GM18499 (cell line): ENCODE data around the gene DPH2.

Source experiments
- ATAC-seq: cut with Tn5 transposase; IDR thresholded peaks from one replicate; pipeline ENCODE4 v1.9.1; 2021; ENCODE audit warnings: moderate number of reproducible peaks; ENCODE audit not compliant: insufficient read depth, unreplicated experiment

DPH2 gene

DNA sequence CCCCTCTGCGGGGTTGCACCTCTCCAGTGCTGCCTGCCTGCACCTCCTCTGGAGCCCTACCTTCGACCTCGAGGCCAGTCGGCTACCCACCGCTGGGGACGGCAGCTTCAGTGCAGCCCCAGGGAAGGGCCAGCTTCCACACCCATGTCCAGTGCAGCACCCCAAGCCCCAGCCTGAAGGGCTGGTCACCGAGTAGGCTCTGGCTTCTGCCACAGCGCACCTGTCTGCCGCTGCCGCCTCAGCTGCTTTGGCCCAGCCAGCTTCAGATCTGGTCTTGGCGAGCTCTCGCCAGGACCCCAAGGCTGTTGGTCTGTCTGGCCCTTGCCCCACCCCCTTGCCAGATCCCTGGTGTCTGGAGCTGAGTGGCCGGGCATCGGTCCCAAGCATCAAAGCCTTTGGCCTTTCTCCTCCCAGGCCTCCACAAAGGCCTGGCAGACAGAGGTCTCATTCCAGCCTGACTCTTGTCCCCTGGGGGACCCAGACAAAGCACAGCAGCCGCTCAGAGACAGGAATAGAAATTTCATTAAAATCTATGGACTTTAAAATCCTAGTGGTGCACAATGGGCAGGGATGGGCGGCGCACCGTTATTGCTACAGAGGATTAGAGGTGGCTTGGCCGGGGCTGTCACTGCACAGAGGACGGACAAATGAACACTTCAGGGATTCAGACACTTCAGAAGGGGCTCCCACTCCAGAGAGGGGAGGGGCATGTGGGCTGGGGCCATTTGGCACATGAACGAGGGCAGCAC lies 26.3 kb downstream of the DPH2 start:
- no peak for ATAC-seq

DNA sequence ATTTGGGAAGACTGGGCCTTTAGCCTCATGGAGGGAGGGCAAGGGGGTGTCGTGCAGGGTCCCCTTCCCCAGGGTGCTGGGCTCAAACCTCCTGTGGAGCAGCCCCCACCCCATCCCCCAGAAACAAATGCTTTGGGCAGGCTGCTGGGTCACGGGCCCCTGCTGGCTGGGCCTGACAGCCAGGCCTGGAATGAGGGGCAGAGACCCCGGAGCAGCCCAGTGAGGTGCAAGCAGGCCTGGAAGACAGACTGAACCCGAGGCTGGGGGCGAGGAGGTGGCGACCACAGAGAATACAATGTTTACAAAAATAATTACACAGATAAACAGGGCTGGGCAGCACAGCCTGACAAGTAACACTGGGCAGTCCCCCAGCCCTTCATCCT lies 26.9 kb downstream of the DPH2 start:
- no peak for ATAC-seq

- ATAC-seq = no peak
Observed at GRCh38 chr1:43997295-43997999, 27.6 kb downstream of the DPH2 start.

GRCh38 chr1:43998000-43998378 lies 28.2 kb downstream of the DPH2 start:
- ATAC-seq = no peak

DNA sequence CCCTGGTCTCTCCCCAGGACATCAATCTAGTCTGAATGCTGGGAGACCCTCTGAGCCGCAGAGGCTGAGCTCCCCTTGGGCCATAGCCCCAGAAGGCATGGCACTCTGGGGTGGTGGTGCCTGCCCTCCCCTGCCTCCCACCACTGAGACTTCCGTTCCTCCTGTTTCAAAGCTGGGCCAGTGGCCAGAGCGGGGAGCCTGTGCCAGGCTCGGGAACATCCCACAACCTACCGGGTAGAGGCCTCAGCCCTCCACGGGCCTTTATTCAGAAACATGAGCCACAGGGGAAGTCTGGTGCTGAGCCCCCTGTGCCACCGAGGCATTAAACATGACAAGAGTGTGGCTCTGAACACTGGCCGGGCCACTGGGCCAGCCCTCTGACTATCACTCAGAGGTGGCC lies 29.6 kb downstream of the DPH2 start:
- no peak for ATAC-seq

DNA sequence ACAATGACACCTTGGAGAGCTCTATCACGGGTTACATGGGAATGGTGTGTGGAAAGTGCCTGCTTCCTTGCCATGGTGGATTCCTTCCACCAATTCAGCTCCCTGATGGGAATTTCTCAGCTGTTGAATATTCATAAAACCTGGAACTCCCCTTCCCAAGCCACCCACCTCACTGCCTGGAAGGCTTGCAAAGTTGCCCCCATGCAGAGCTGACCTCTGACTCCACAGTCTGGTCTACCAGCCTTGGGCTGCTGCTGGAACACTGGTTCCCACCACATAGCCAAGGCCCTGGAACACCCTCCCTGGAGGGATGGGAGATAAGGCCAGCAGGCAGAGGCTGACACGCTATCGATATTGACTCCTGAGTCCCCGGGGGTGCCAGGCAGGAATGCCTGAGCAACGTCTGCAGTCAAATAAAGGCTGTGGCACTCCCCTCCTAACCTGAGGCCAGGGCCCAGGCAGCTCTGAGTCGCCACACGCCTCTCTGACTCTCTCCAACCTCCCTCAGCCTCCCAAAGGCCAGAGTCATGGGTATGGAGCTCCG lies 30.4 kb downstream of the DPH2 start:
- ATAC-seq = no peak

GRCh38 chr1:44002165-44002564 lies 32.4 kb downstream of the DPH2 start:
- no peak for ATAC-seq

- no peak for ATAC-seq
Observed at GRCh38 chr1:44002606-44003157, 32.9 kb downstream of the DPH2 start.

GRCh38 chr1:44008259-44008658 lies 38.4 kb downstream of the DPH2 start:
- ATAC-seq = no peak

DNA sequence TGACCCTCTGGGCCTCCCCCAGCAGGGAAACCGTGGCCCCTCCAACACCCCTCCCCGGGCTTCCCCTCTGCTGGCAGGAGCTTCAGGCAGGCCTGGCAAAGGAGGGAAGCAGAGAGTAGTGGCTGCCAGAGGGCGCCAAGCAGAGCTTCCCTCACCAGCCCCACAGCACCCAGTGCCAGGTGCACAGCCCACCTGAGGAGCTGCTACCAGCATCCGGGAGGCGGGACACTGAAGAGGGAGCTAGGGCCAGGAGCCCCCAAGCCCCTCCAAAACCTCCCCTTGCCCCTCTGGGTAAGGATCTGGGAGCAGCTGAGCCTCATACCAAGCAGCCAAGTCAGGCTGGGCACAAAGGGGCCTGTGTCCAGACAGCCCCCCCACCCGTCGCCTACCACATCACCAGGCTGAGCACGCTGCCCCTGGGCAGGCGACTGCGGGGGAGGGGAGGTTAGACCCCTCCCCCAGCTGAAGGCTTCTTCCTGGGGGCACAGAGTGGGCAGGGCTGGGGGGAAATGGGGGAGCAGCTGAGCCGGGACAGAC lies 41.2 kb downstream of the DPH2 start:
- ATAC-seq = no peak

GRCh38 chr1:44012404-44012803 lies 42.6 kb downstream of the DPH2 start:
- no peak for ATAC-seq

- ATAC-seq = no peak
Observed at GRCh38 chr1:44012941-44013609, 43.3 kb downstream of the DPH2 start.

- no peak for ATAC-seq
Observed at GRCh38 chr1:44013949-44014348, 44.1 kb downstream of the DPH2 start.

GRCh38 chr1:44014365-44015104 lies 44.7 kb downstream of the DPH2 start:
- no peak for ATAC-seq

- ATAC-seq = no peak
Observed at GRCh38 chr1:44015206-44015605, 45.4 kb downstream of the DPH2 start.

GRCh38 chr1:44016041-44016889 lies 46.5 kb downstream of the DPH2 start:
- ATAC-seq = no peak

GRCh38 chr1:44016890-44017400 lies 47.1 kb downstream of the DPH2 start:
- no peak for ATAC-seq

DNA sequence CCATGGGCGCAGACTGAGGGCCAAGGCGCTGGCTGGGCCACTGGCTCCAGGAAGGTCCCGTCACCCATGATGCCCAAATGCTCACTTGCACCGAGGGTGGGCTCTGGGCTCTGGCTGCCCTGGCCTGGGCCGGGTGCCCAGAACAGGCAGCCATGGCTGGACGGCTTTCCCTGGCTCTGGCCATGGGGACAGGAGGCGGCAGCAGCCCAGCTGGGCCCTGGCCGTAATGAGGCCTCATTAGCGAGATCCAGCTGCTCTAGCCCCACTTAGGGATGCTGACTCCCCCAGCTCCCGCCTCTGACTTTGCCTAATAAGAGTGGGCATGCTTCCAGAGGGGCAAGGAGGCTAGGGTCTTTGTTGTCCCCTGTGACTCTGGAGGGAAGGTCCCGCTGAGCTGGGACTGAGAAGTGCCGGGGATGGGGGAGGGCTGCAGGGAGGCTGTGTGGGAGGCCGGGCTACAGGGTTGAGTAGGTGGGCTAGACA lies 49.7 kb downstream of the DPH2 start:
- ATAC-seq = no peak

- no peak for ATAC-seq
Observed at GRCh38 chr1:44020464-44020863, 50.7 kb downstream of the DPH2 start.
